SJSA1 (cell line): ENCODE measurements around the gene ADAM15. TPM values are rescaled to one million over a fixed set of nuclear protein-coding genes. Genes with fewer than 3 reads are reported as not detected.

Experiments
- DNase-seq, 2 experiments: peaks; one replicate each; pipeline ENCODE4 v3.0.0-alpha.2; 2015 to 2020; ENCODE audit warnings: low spot score in 2 of 2, low read depth in 1 of 2
- H3K27ac ChIP-seq: fragments of 250-450 bp; sonication (Bioruptor Pico); 2 replicates; pipeline ENCODE4 v1.5.1; 2020; ENCODE audit warnings: mild to moderate bottlenecking, moderate library complexity
- H3K27me3 ChIP-seq: fragments of 250-450 bp; sonication (Bioruptor Pico); replicated peaks from 2 replicates; pipeline ENCODE4 v1.5.1; 2020; ENCODE audit warnings: mild to moderate bottlenecking, moderate library complexity
- H3K36me3 ChIP-seq: fragments of 250-450 bp; sonication (Bioruptor Pico); 2 replicates; pipeline ENCODE4 v1.5.1; 2020; ENCODE audit warnings: mild to moderate bottlenecking
- H3K4me1 ChIP-seq: fragments of 250-450 bp; sonication (Bioruptor Pico); replicated peaks from 2 replicates; pipeline ENCODE4 v1.6.1; 2021; ENCODE audit warnings: mild to moderate bottlenecking
- H3K4me3 ChIP-seq: fragments of 250-450 bp; sonication (Bioruptor Pico); 2 replicates; pipeline ENCODE4 v1.5.1; 2020; ENCODE audit warnings: mild to moderate bottlenecking
- H3K9me3 ChIP-seq: fragments of 250-450 bp; sonication (Bioruptor Pico); replicated peaks from 2 replicates; pipeline ENCODE4 v1.5.1; 2020; ENCODE audit warnings: mild to moderate bottlenecking
- total RNA-seq: library from RNA; depleted of rRNA; stranded (reverse); fragments of >200 nt; shearing (Covaris generic); gene quantifications from 2 replicates; pipeline ENCODE4 v1.2.3, GENCODE V29; 2014

The ADAM15 gene
- total RNA-seq, 1 experiment from 2014 or later, result 32.0 TPM

DNA sequence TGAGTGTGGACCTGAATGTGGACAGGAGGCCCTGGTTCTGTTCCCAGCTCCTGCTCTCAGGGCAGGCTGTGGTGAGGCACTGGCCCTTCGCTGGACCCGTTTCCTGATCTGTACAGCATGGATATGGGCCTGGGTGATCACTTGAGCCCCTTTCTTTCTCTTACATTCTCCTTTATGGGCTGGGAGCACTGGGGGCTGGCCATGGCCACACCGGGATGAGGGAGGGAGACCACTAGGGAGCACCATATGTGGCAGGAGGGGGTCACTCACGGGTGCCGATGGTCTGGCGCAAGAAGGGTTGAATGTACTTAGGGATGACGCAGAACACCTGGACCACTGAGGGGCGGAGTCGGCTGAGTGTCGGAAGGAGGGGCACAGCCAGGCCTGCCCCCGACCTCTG is 20.2 kb upstream of the ADAM15 start:
- DNase-seq, result no peak
- Histone ChIP-seq H3K4me1 (peaks cover 6% of the 10 kb centered on the region), H3K9me3 (no peaks in the 10 kb centered on the region), H3K27ac (no peak overlapping the region), H3K36me3 (no peaks in the 10 kb centered on the region), H3K4me3 (no peak overlapping the region), H3K27me3 (no peaks in the 10 kb centered on the region; the same call in 1 of the 2 replicates)

DNA sequence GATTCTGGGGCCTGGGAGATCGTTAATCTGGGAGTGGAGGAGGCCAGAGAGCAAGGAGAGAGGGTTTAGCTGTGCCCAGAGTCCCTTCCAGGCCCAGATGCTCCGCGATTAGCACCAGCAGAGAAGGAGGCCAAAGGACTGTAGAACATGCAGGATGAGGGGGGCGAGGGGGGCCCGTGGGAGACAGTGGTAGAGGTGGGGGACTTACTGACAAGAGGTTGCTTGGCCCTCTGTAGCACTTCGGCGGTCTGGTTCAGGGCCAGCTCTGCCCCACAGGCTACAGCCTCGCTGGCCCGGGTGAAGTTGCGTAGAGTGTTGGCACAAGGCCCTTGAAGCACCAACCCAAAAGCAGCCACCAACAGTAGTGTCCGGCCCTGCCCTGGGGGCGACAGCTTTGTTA is 18.2 kb upstream of the ADAM15 start:
- Histone ChIP-seq H3K27ac (no peak overlapping the region), H3K4me3 (no peak overlapping the region), H3K36me3 (no peaks in the 10 kb centered on the region), H3K4me1 (no peaks in the 10 kb centered on the region), H3K27me3 (peaks cover 4% of the 10 kb centered on the region; the same call in 1 of the 2 replicates), H3K9me3 (no peaks in the 10 kb centered on the region)
- no peak for DNase-seq

DNA sequence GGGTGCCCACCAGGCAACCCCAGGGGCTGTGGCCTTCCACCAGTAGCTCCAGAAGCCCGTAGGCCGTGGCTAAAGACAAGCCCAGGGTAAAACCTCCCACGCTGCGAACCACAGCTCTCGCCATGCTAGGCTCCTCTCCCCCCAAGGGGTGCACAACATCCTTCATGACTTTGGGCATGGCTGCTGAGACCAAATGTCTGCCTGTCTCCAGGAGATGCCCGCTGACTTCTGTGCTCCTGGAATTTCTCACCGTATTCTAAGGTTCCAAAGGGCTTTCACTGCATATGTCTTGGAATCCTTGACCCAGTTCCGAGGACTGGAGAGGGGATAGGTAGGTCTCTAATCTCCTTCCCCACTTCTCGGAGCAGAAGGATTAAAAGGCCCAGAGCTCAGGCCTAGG is 17.6 kb upstream of the ADAM15 start, which contains the start of the genes DCST1 and DCST2:
Gene DCST1, plus strand, starts transcription at position 301 of the 400 bp plus-strand sequence. CDS start 213 bp downstream, outside the sequence.
Gene DCST2, minus strand, starts transcription at position 258 of the 400 bp plus-strand sequence. Its CDS starts 80 bp downstream, at position 178.
- DNase-seq, result no peak
- no peaks in the 10 kb centered on the region for H3K4me1 ChIP-seq
- H3K4me3 ChIP-seq, result no peak within 1 kb of the TSS
- no peaks in the 10 kb centered on the region for H3K9me3 ChIP-seq
- no peaks in the 10 kb centered on the region for H3K36me3 ChIP-seq
- H3K27me3 ChIP-seq, result peaks cover 4% of the 10 kb centered on the region; the same call in 1 of the 2 replicates
- H3K27ac ChIP-seq, result no peak within 1 kb of the TSS

DNA sequence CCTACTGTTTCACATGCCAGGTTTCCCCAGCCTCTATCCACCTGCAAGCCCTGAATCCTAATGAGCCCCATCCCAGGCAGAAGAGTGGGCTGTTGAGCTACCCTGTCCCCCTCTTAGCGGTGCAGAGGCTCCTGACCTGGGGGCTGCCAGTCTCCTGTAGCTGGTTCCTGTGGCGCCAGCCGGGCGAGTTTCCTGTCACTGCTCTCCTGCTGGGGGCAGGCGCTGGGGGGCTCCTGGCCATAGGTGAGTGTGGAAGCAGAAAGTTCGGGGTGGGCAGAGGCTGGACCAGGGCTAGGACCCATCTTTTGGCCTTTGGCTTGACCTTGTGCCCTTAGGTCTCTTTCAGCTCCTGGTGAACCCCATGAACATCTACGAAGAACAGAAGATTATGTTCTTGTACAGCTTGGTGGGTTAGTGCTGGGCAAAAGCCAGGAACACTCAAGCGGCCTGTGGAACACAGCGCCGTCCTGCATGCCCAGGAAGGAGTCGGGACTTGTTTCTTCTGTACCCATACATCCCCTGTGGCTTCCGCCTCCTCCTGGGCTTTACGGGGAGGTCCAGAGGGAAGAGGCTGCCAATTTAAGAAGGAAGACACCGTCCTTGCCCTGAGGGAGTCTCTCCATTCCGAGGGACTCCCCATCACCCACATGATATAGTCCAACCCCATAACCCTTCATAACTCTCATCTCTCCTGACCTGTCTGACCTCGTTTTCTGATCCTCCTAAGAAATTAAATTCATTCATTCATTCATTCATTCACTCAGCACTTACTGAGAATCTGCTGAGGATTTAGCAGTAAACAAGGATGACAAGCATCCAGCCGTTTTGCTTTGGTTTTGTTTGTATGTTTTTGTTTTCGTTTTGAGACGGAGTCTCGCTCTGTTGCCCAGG is 16.6 kb upstream of the ADAM15 start:
- H3K4me1 ChIP-seq, result no peaks in the 10 kb centered on the region
- H3K4me3 ChIP-seq, result no peak overlapping the region
- no peak overlapping the region for H3K27ac ChIP-seq
- H3K27me3 ChIP-seq, result peaks cover 4% of the 10 kb centered on the region; the same call in 1 of the 2 replicates
- no peaks in the 10 kb centered on the region for H3K36me3 ChIP-seq
- no peaks in the 10 kb centered on the region for H3K9me3 ChIP-seq
- DNase-seq, result no peak

DNA sequence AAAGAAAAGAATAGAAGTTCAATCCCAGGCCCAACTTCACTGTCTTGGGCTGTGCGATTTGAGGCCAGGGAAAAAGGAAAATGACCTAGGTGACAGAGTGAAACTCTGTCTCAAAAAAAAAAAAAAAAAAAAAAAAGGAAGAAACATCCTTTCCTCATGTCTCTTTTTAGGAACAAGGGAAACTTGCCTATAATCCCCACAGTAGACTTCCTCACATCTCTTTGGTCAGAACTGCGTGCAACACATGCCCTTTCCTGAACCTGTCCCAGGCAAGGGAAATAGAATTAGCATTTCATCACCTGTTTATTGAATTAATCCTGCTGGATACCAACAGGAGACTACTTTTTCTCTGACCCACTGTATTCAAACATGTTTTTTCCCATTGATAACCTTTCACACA is 15.2 kb upstream of the ADAM15 start:
- Histone ChIP-seq H3K9me3 (no peaks in the 10 kb centered on the region), H3K36me3 (no peaks in the 10 kb centered on the region), H3K27ac (no peak overlapping the region), H3K4me1 (no peaks in the 10 kb centered on the region), H3K27me3 (peaks cover 4% of the 10 kb centered on the region; the same call in 1 of the 2 replicates), H3K4me3 (no peak overlapping the region)
- DNase-seq, result no peak

DNA sequence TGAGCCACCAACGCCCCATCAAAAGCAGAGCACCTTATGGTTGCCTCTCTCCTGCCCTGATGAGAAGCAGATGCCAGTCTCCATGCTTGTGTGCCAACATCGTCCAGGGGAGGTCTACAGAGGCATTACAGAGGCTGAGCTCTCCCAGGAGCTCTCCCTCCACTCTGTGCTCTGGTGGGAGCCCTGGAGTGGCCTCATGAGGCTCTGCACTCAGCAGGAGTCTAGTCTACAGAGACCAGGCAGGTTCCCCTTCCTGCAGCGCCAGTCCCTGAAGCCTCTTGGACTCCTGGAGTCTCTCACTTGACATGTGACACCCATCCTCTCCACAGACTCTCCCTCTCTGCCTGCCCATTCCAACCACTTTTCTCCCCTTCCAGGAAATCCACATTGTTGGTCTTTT is 14.1 kb upstream of the ADAM15 start:
- Histone ChIP-seq H3K27me3 (peaks cover 4% of the 10 kb centered on the region; the same call in 1 of the 2 replicates), H3K27ac (no peak overlapping the region), H3K9me3 (no peaks in the 10 kb centered on the region), H3K4me3 (no peak overlapping the region), H3K4me1 (no peaks in the 10 kb centered on the region), H3K36me3 (no peaks in the 10 kb centered on the region)
- DNase-seq, result no peak

DNA sequence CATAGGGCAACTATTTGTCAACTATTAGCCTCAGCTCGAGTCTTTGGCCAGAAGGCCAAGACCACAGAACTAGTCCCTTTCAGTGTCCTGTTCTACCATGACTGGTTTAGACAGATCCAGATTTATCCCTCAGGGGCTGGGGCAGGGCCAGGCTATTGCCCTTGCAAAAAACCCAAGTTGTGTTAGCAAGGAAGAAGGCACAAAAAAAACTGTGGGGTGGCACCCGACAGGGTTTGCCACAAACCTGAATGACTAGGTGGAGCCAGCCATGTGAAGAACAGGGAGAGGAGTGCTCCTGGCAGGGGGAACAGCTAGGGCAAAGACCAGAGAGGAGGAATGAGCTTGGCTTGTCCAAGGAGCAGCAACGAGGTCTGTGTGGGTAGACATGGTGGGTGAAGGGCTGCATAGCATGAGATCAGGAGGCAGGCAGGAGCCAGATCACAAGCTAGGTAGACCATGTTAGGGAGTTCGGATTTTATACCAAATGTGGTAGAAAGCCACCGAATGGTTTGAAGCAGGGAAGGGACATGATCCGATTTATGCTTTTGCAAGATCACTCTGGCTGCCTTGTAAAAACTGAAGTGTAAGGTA is 13.2 kb upstream of the ADAM15 start:
- H3K27me3 ChIP-seq, result peaks cover 4% of the 10 kb centered on the region; the same call in 1 of the 2 replicates
- H3K36me3 ChIP-seq, result no peaks in the 10 kb centered on the region
- no peak for DNase-seq
- no peaks in the 10 kb centered on the region for H3K4me1 ChIP-seq
- no peaks in the 10 kb centered on the region for H3K9me3 ChIP-seq
- H3K27ac ChIP-seq, result no peak overlapping the region
- H3K4me3 ChIP-seq, result no peak overlapping the region

DNA sequence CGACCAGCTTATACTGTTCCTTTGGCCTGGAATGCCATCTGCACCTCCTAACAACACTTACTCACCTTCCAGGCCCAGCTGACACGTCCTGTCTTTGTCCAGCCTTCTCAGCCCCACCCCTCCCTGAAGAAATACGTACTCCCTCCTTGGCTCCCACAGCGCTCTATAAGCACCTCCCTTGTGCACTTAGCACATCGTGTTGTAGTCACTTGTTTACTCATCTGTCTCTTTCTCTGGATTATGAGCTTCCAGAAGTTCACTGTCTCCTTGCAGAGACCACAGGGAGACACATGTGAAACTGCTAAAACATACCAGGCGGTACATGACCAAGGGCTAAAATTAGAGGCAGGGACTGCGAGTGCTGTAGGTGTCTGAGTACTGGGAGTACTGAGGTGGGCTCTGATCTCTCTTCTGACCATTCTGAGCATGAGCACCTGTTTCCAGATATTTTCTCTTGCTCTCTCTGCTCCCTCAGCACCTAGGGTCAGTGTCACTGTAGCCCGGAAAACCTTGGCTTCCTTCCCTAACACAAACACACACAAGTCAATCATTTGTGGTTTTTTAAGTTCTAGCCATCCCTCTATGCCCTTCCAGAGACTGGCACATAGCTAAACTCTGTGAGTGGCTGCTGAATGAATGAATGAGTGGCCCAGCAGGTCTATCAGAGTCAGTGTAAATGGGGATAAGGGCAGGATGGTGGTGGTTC is 12.4 kb upstream of the ADAM15 start:
- DNase-seq, result no peak
- Histone ChIP-seq H3K36me3 (no peaks in the 10 kb centered on the region), H3K4me1 (no peaks in the 10 kb centered on the region), H3K27ac (no peak overlapping the region), H3K4me3 (no peak overlapping the region), H3K27me3 (peaks cover 4% of the 10 kb centered on the region; the same call in 1 of the 2 replicates), H3K9me3 (no peaks in the 10 kb centered on the region)

DNA sequence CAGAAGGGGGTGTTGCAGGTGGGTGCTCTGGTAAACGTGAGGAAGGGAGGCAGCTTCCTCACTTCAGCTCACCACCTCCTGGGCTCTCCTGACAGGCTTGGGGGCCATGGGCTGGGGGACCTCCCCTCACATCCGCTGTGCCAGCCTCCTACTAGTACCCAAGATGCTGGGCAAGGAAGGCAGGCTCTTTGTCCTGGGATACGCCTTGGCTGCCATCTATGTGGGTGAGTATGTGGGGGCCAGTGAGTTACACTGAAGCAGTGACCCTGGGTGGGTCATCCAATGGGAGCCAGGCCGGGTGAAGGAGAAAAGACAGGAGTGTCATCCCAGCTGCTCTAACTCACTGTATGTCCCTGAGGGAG is 11.8 kb upstream of the ADAM15 start:
- no peak overlapping the region for H3K27ac ChIP-seq
- H3K27me3 ChIP-seq, result peaks cover 4% of the 10 kb centered on the region; the same call in 1 of the 2 replicates
- H3K4me3 ChIP-seq, result no peak overlapping the region
- H3K9me3 ChIP-seq, result no peaks in the 10 kb centered on the region
- no peaks in the 10 kb centered on the region for H3K36me3 ChIP-seq
- no peak for DNase-seq
- H3K4me1 ChIP-seq, result no peaks in the 10 kb centered on the region

DNA sequence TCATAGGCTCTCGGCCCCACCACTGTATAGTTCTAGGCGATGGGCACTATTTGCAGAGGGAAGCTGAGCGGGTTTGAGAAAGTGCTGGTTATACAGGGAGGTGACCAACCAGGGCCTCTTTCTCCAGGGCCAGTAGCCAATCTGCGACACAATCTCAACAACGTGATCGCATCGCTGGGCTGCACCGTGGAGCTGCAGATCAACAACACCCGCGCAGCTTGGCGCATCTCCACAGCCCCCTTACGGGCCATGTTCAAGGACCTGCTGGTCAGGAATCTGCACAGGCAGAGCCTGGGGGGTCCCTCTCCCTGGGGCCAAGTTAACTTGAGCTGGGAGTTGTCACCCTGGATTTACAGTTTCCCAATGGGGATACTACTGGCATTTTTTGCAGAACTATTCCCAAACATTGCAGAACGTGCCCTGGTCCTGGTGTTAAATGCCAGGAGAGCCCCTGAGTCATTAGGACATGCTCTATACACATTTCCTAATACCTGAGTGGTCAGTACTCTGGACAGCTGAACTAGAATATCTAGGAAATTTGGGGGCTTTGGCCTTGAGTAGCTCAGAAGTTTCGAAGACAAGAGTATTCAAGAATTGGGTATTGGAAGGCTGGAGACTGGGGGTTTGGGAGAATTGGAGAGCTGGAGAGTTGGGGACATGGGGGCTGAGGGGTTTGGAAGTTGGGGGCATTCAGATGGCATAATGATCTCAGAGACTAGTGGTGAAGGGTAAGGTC is 10.6 kb upstream of the ADAM15 start:
- DNase-seq, result no peak
- Histone ChIP-seq H3K4me3 (no peak overlapping the region), H3K4me1 (peaks cover 8% of the 10 kb centered on the region), H3K36me3 (no peaks in the 10 kb centered on the region), H3K27ac (no peak overlapping the region), H3K27me3 (0 out of 2 replicates have a peak, but pooled peaks cover 4% of the 10 kb centered on the region), H3K9me3 (no peaks in the 10 kb centered on the region)

DNA sequence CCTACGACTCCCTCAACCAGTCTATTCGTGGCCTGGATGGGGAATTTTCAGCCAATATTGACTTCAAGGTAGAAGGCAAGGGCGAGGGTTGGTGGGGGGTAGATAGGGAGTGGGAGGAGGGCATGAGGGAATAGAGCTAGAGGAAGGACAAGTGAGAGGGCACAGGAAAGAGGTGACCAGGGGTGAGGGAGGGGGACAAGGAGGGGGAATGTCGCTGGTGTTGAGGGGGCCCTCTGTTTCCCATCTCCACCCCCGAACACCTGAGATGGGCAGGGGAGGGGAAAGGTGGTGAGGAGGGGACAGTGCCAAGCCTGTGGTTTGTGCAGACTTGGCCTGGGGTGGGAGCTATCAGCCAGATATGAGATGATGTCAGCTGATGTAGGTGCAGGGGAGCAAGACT is 8.3 kb upstream of the ADAM15 start:
- Histone ChIP-seq H3K36me3 (no peaks in the 10 kb centered on the region), H3K9me3 (no peaks in the 10 kb centered on the region), H3K4me3 (no peak overlapping the region), H3K27me3 (no peaks in the 10 kb centered on the region), H3K27ac (no peak overlapping the region), H3K4me1 (peaks cover 9% of the 10 kb centered on the region)
- no peak for DNase-seq

DNA sequence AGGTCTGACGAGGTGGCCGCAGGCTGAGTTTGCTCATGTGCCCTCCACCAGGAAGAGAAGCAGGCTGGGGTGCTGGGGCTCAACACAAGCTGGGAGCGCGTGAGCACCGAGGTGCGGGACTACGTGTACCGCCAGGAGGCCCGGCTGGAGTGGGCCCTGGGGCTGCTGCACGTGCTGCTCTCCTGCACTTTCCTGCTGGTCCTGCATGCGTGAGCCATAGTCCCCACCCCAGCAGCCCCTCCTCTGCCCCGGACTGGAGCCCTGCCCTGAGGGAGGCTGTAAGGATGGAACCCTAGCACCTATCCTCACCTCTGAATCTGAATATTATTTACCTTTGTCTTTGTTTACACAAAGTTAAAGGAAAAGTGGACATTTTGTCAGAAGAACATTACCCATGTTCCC is 7.8 kb upstream of the ADAM15 start:
- Histone ChIP-seq H3K4me1 (peaks cover 9% of the 10 kb centered on the region), H3K27ac (no peak overlapping the region), H3K4me3 (no peak overlapping the region), H3K9me3 (no peaks in the 10 kb centered on the region), H3K27me3 (no peaks in the 10 kb centered on the region), H3K36me3 (no peaks in the 10 kb centered on the region)
- no peak for DNase-seq

DNA sequence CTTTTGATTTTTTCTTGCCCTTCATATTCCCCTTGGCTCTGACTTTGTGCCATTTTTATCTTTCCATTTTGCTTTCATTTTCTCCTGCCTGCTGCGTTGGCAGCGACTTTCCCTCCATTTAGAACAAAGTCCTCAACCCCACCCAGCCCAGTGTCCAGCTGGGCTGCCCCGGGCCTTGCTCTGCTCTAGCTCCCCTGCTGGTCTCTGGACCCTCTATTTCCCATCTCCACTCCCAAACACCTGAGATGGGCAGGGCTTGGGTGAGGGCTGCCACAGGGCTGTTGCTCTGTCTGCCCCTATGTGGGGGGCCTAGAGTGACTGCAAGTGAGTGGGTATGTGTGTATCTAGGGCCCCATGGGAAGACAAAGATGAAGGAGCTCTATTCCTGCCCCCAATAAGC is 7.3 kb upstream of the ADAM15 start:
- no peak overlapping the region for H3K27ac ChIP-seq
- H3K36me3 ChIP-seq, result no peaks in the 10 kb centered on the region
- peaks cover 9% of the 10 kb centered on the region for H3K4me1 ChIP-seq
- DNase-seq, result no peak
- H3K4me3 ChIP-seq, result no peak overlapping the region
- no peaks in the 10 kb centered on the region for H3K9me3 ChIP-seq
- no peaks in the 10 kb centered on the region for H3K27me3 ChIP-seq
